Central memory CD4-positive, alpha-beta T cell (primary cell): ENCODE measurements around the gene REXO4.
A peak's percentile ranks its signal among the peaks of the same experiment; 100 is the strongest.
"Not testable (repeated sequence)": the region's sequence is repeated elsewhere in the genome, so short reads cannot be mapped to it uniquely, and the experiment has no call there.

ENCODE experiments used
- DNase-seq: peaks from one replicate; pipeline ENCODE4 v3.0.0; 2022

Gene REXO4

DNA sequence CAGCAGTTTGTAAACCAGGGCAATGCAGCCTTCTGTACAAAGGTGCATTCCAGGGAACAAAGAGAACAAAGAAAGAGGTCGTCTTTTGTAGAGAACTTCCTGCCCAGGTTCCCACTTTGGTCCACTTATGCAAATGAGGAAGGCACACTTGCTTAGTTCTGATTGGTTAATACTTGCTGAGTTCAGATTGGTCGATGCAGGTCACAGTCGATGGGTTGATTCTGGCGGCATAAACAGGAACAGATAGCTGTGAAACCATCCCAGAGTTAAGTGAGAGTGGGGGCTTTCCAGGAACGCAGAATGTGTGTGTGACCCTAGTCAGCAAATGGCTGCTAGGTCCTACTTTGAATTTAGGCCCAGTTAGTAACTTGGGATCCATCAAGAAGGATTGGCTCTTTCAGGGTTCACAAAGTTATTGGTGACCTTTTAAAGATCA is 2.6 kb upstream of the REXO4 start:
- DNase-seq, result no peak

DNA sequence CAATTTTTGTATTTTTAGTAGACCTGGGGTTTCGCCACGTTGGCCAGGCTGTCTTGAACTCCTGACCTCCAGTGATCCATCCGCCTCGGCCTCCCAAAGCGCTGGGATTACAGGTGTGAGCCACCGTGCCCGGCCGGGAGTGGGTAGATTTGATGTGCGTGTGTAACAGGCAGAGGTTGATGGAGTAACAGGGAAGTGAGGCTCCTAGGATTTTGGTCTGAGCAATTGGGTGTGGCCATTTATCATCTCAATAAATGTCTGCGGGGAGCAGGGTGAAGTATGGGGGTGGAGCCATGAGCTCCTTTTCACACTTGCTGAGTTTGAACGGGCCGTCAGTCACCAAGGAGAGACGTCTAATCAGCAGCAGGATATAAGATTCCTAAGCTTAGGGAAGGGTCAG is 1.2 kb upstream of the REXO4 start:
- DNase-seq, result no peak

DNA sequence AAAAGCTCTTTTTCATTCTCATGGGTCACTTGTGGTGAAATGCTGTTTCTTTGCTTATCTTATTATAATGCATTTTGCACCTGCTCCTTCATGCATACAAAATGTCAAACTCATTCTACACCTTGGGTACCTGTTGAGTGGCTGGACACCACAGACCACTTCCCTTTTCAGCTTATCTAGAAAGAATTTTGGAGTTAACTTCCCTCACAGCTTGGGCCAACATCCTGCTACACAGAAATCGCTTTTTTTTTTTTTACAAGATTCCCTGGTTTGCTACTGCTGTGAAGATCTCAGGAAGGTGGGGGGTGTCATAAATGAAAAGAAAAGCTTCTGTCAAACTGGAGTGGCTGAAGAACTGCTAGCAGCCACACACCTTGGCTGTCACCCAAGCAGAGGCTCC is 2.6 kb downstream of the REXO4 start:
- DNase-seq, result no peak

DNA sequence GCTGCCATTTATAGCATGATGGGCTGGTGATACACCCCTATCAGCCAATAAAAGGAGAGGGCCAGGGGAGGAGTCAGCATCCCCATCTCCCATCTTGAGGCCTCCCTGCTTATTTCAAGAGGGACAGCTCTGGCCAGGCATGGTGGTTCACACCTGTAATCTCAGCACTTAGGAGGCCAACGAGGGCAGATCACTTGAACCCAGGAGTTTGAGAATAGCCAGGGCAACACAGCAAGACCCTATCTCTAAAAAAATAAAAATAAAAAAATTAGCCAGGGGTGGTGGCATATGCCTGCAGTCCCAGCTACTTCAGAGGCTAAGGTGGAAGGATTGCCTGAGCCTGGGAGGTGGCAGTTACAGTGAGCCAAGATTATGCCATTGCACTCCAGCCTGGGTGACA is 9.8 kb downstream of the REXO4 start:
- no peak for DNase-seq

DNA sequence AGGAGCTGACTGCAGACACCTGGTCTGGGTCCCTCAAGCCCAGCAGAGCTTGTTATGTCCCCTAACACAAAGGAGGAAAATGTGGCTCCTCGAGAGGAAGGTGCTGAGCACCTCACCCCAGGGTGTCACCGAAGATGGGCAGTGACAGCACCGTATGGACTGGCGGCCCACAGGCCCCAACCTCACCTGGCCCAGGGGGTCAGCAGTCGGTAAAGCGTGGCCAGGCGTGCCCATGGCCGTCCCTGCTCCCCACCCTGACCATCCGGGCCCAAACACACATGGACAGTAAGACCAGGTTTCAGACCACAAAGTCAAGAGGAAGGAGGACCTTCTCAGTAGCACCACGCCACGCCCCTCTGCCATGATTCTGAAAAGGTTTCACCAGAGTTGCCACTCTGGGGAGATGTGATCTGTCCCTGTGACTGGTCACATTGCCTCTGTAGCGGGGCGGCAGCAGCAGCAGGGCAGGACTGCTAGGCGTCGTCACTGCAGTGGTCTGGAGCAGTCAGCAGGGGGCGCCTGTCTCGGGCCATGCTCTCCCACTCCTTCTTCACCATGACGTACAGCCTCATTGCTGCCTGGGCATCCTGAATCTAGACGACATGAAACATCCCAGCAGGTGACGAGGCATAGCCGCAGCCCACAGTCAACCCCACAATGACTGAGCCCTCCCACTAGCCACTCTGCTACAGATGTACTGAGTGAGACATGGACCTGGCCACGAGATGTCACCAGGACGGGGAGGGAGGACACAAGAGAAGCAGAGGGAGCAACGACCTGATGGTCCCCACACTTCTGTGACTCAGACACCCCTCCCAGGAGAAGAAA is 11.1 kb downstream of the REXO4 start:
- peak; percentile 71 for DNase-seq

DNA sequence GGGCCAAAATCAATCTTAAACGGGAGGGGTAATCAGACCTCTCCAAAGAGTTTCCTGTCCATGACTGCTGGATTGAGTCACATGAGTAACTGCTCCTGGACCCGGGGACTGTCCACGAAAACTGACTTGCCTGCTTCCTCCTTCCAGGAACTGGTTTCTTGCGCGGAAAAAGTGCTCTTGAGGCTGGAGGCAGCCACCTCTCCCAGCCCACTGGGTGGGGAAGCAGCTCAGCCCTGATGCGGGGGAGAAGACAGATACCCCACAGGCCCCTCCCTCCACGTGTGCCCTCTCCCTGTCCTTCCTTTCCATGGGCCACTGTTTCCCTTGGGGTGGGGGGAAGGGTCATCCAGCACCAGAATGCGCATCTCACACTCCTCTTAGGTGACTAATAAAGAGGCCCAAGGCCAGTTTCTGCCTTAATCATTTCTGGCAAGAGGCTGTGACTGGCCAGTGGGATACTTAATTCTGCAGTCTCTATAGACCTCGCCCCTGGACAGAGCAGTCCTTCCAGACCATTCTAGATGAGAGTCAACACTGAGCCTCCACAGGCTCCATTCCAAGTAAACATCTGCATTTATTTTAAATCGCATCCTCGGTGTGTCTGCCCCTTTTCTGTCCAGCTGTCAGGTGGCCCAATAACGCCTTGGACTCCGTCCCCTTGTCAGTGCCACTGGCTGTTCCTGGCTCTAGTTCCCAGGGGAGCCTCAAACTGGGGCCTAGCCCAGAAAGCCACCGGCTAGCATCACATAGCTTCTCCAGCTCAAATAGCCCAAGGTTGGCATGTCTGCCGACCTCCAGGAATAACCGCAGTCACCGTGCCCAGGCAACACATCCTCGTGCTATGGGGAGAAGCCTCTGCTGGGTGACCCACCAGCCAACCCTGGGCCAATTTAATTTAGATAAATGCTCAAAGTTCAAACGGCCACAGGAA is 12.0 kb downstream of the REXO4 start:
- DNase-seq, result no peak

DNA sequence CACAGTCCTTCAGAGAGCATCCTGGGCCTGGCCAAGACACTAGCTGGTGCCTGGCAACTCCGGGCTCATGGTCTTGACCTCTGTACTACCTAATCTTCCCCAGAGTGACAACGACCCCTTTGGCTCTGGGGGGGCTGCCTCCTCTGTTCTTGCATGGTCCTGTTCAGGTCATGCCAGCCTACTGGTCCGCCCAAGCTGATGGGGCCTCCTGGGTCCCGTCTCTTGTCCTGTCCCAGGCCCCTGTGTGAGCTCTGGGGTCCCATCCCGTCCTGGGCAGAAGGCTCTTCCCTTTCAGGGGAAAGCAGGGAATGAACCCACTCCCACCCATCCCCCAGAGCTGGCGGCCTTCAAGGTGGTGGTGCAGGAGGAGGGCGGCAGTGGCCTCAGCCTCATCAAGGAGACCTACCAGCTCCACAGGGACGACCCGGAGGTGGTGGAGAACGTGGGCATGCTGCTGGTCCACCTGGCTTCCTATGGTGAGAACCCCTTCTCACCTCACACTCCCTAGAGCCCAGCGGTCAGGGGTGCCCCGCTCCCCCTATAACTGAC is 13.3 kb downstream of the REXO4 start:
- no peak for DNase-seq

DNA sequence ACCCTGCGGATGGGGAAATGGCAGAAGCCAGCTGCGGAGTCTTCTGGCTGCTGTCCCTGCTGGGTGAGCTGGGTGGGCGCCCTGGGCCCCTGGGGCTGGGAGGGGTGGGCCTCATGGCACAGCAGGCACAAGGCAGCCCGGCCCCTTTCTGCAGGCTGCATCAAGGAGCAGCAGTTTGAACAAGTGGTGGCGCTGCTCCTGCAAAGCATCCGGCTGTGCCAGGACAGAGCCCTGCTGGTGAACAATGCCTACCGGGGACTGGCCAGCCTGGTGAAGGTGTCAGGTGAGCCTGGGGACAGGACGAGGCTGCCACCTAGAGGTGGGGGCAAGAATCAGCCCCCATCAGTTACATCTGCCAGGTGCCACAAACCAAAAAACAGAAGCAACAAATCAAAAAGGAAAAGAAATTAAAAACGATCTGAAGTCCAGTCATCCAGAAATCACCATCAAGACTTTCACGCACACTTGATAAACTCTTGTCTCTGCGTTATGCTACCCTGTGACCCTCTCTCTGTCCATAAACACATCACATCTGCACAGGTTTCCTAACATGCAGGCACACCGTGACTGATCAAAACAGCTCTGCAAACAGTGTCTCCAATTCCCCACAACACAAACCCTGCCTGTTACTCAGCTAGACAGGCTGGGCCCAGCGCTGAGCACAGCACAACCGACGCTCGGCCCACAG is 13.9 kb downstream of the REXO4 start:
- peak; percentile 49 for DNase-seq

DNA sequence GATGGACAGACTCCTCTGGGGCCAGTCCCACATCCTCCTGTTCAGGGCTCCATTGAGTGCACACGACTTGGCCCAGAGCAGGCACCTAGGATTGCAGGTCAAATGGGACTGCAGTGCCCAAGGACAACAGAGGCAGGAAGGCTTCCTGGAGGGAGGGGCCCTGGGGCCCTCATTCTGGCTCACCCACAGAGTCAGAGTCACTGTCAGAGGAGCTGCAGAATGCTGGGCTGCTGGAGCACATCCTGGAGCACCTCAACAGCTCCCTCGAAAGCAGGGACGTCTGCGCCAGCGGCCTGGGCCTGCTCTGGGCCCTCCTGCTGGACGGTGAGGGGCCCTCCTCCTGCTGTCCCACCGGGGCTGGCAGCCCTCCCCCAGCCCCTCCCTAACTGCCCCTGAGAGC is 15.1 kb downstream of the REXO4 start:
- no peak for DNase-seq

DNA sequence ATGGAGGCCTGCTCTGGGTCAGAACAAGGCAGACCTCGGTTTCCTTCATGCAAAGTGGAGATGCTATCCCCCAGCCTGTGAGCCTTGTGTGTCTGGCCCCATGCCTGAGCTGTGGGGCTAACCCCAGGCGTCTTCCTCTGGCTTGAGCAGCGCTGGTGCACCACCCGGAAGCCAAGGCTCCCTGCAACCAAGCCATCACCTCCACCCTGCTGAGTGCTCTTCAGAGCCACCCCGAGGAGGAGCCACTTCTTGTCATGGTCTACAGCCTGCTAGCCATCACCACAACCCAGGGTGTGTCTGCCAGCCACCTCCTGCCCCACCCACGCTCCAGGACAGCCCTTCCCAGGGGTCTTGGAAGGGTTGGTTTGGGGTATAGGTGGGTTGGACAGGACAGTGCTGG is 16.2 kb downstream of the REXO4 start:
- no peak for DNase-seq

DNA sequence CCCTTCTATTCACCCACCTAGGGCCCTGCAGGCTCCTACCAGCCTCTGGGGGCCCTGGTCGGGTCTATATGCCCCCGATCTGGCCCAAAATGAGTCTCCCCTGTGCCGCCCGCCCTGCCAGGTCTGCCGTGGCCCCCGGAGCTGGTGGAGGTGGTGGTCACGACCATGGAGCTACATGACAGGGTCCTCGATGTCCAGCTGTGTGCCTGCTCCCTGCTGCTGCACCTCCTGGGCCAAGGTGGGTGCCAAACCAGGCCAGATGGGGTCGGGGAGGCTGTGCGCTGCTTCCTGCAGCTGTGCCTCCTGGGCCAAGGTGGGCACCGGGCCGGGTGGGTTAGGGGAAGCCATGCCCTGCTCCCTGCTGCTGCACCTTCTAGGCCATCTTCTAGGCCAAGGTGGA is 17.5 kb downstream of the REXO4 start:
- DNase-seq, result no peak

DNA sequence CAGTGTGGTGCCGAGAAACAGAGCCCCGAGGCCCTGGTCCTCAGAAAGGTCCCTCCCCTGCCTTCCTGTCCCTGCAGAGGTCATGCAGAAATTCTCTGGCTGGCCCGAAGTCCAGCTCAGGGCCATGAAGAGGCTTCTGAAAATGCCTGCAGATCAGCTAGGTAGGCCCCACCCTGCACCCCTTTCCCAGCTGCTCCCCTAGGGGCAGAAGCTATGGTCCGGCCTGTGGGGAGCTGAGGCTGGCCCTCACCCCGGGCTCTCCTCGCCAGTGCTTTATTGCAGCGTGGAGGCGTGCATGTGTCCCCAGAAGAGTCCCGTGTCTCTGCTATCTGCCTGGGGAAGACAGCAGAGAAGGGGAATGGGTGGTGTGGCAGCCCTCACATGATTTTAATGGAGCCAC is 19.9 kb downstream of the REXO4 start:
- no peak for DNase-seq

DNA sequence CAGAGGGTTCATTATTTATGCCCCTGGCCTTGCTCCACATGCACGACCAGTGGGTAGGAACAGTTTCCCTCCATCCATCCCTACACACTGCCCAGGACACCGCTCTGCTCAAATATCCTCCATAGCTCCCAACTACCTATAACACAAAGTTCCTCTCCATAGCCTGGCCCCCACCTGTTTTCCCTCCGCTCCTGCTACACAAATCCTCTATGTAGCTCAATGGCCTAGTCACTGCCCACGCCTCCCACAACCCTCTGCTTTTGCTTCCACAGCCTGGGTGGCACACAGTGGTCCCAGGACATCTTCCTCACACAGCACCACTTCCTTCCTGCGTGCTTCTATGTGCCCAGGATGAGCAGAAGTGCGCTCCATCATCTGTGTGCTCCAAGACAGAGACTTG is 20.4 kb downstream of the REXO4 start:
- DNase-seq, result no peak

DNA sequence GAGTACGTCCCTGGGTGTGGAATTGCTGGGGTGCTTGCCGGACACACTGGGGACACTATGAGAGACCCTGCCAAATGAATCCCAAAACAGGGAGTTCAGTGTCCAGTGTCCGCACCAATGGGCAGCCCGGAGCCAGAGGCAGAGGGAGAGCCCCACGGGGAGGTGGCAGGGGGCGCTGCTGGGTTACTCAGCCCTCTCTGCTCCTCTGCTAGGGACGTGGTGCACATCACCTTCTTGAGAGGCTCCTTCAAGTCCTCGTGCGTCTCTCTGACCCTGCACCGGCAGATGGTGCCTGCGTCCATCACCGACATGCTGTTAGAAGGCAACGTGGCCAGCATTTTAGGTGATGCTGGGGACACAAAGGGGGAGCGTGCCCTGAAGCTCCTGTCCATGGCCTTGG is 20.9 kb downstream of the REXO4 start:
- DNase-seq, result no peak

DNA sequence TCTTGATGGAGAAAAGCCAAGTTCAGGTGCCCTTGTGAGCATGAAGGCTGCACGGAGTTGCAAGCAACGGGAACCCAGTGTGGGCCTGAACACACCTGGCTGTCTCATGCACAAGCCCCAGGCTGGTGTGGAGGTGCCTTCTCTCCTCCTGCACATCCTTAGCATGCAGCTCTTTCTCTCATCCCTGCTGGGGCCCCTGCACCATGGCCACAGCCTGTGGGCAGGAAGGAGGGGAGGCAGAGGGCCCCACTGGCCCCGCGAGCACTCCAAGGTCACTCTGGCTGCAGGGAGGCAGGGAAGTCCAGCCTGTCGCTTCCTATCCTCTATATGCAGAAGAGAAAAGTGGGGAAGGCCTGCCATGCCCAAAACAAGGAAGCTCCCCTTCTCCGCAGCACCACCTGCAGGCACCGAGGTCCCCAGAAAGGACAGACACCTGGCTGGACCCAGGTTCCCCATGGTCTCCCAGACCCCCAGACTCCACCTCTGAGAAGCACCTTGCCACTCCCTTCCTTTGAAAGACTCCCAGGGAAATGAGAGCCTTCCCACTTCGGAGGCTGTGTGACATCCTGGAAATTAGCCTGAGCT is 23.0 kb downstream of the REXO4 start:
- no peak for DNase-seq

DNA sequence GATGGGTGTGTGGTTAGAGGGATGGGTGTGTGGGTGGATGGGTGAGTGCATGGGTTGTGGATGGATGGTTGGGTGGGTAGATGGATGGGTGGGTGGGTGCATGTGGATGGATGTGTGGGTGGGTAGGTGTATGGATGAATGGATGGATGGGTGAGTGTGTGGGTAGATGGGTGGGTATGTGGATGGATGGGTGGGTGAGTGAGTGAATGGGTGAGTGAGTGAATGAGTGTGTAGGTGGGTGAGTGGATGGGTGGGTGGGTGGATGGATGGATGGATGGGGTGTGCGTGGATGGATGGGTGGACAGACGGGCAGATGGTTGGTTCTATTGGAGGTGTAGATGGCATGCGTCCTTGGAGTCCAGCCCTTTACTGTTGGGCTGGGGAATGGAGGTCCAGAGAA is 24.4 kb downstream of the REXO4 start:
- no peak for DNase-seq

DNA sequence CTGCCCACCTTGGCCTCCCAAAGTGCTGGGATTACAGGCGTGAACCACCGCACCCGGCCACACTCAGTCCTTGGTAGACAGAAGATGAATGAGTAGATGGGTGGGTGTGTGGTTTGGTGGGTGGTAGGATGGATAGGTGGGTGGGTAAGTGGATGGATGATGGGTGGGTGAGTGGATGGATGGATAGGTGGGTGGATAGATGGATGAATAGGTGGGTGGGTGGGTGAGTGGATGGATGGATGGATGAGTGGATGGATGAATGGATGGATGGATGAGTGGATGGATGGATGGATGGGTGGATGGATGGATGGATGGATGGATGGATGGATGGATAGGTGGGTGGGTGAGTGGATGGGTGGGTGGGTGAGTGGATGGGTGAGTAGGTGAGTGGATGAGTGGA is 25.5 kb downstream of the REXO4 start:
- not testable (repeated sequence) for DNase-seq

DNA sequence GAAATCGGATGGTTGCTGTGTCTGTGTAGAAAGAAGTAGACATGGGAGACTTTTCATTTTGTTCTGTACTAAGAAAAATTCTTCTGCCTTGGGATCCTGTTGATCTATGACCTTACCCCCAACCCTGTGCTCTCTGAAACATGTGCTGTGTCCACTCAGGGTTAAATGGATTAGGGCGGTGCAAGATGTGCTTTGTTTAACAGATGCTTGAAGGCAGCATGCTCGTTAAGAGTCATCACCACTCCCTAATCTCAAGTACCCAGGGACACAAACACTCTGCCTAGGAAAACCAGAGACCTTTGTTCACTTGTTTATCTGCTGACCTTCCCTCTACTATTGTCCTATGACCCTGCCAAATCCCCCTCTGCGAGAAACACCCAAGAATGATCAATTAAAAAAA is 26.4 kb downstream of the REXO4 start:
- not testable (repeated sequence) for DNase-seq

DNA sequence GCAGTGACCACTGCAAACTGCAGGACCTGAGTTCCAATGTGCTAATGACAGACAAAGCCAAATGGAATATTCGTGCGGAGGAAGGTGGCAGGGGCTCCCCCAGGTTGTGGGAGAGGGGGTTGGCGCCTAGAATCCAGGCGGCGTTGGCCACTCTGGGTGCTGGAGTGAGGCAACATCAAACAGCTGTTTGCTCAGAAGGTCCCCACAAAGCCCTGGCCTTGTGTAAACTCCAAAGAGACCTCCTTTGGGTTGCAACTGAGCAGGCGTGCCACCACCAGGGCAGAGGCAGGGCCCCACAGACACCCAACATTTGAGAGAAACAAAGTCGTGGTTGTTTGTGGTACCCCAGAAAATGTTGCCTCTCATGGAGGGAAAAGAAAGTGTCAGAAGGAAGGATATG is 27.1 kb downstream of the REXO4 start:
- DNase-seq, result no peak

DNA sequence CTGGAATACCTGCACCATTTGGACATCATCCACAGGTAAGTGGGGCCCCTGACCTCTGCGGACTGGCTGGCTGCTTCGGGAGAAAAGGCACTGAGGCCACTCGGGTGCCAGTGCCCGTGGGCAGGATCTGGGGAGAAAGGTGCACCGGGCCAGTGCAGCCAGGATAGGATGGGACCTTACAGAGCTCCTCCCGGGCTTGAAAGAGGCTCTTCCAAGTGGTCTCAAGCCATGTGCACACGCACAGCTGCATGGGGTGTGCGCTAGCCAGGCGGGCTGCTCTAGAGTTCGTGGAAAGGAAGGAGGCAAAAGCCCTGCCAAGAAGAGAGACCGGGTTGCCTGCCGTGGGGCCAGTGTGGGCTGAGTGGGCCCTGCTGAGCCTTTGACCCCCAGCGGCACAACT is 28.2 kb downstream of the REXO4 start:
- no peak for DNase-seq

DNA sequence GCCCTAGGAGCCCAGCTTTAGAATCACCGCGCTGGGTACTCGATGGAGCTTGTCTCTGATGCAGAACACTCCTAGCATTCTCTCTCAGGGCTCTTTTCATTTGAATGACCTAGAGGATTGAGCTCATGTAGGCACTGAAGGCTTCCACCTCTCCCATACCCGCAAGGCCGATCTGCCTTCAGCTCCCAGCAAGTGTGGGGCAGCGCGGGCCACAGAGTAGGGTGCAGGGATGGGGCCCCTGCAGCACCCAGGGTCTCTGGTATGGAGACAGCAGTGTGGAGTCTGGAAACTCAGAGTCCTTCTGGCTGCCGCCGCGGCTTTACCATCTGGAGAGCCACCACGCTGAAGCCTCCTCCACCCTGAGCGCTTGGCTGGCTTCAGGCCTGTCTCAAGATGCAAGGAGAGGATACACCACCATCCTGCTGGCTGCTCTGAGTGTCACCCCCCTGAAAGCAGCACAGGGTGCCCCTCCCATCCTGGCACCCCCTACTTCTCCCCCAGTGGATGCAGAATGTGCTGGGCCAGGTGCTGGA is 28.7 kb downstream of the REXO4 start:
- DNase-seq, result no peak

DNA sequence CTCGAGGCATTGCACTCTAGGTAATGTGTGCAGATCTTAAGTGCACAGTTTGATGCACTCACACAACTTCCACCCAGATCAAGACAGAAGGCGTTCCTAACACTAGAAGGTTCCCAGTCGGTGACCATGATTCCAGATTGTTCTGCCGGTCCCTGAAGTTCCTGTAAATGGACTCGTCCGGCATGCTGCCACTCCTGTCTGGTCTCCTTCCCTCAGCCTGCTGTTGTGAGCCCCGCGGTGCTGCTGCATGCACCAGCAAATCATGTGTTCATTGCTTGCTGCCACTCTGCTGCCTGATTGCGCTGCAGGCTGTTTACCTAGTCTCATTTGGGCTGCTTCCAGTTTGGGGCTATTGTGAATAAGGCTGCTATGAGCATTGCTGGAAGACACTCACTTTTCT is 30.1 kb downstream of the REXO4 start:
- no peak for DNase-seq
